Common myeloid progenitor, CD34-positive (primary cell): ENCODE measurements around the gene ARX.

ENCODE experiments used
- CTCF ChIA-PET: fragments of 350-600 bp; sonication (Branson Sonifier 250); formaldehyde crosslinking; loops from one replicate; lab custom pipeline; 2021; ENCODE audit warnings: antibody characterized with exemption; lab: Charles Lee
- POLR2A ChIA-PET: fragments of 350-600 bp; sonication (Branson Sonifier 250); formaldehyde crosslinking; loops from one replicate; lab custom pipeline; 2021; ENCODE audit warnings: antibody characterized with exemption; lab: Charles Lee
- DNase-seq, 3 donors: peaks; one replicate each; pipeline versions ENCODE4 v3.0.0 to v3.0.0-alpha.2; 2013
- H3K27ac ChIP-seq, 2 experiments: 1 replicate in 1 of 2; 2 replicates in 1 of 2; pipeline ENCODE4 v1.7.0; 2013; ENCODE audit warnings: inconsistent platforms in 2 of 2, low read length in 2 of 2, mild to moderate bottlenecking in 2 of 2, low read depth in 1 of 2, moderate library complexity in 1 of 2; ENCODE audit not compliant: severe bottlenecking in 2 of 2, insufficient read depth in 1 of 2, poor library complexity in 1 of 2
- H3K27me3 ChIP-seq, 5 experiments: replicated peaks in 2 of 5; 1 replicate in 3 of 5; 2 replicates in 2 of 5; pipeline versions ENCODE4 v1.6.1 to v1.7.0; 2013; ENCODE audit warnings: low read length in 4 of 5, mild to moderate bottlenecking in 2 of 5, moderate library complexity in 2 of 5, inconsistent platforms in 1 of 5; ENCODE audit not compliant: insufficient read depth in 5 of 5, control insufficient read depth in 4 of 5
- H3K36me3 ChIP-seq, 4 experiments: 1 replicate in 2 of 4; 2 replicates in 2 of 4; pipeline versions ENCODE4 v1.6.1 to v1.7.0; 2013; ENCODE audit warnings: low read length in 3 of 4, control low read depth in 1 of 4, mild to moderate bottlenecking in 1 of 4; ENCODE audit not compliant: control insufficient read depth in 4 of 4, insufficient read depth in 4 of 4
- H3K4me1 ChIP-seq, 4 experiments: 1 replicate in 3 of 4; 2 replicates in 1 of 4; pipeline versions ENCODE4 v1.6.1 to v1.7.1; 2013; ENCODE audit warnings: low read length in 3 of 4, mild to moderate bottlenecking in 3 of 4, control low read depth in 1 of 4, inconsistent platforms in 1 of 4, moderate library complexity in 1 of 4; ENCODE audit not compliant: control insufficient read depth in 4 of 4, insufficient read depth in 4 of 4; ENCODE audit errors: control extremely low read depth in 1 of 4
- H3K4me3 ChIP-seq, 7 experiments: 1 replicate in 4 of 7; 2 replicates in 3 of 7; pipeline versions ENCODE4 v1.5.1 to v1.7.0; 2013; ENCODE audit warnings: mild to moderate bottlenecking in 7 of 7, low read length in 6 of 7, moderate library complexity in 6 of 7, inconsistent platforms in 2 of 7, low read depth in 2 of 7, control low read depth in 1 of 7; ENCODE audit not compliant: insufficient read depth in 4 of 7, control insufficient read depth in 1 of 7; ENCODE audit errors: extremely low read depth in 1 of 7
- H3K9me3 ChIP-seq, 5 experiments: 1 replicate in 4 of 5; 2 replicates in 1 of 5; pipeline versions ENCODE4 v1.6.1 to v1.7.1; 2013; ENCODE audit warnings: low read length in 4 of 5, mild to moderate bottlenecking in 2 of 5, inconsistent platforms in 1 of 5, low read depth in 1 of 5, moderate library complexity in 1 of 5; ENCODE audit not compliant: control insufficient read depth in 4 of 5, insufficient read depth in 2 of 5; ENCODE audit errors: control extremely low read depth in 1 of 5
- WGBS: methylation state at CpG from one replicate; pipeline ENCODE4 v1.1.5; 2013; ENCODE audit not compliant: insufficient coverage; 5-methylcytosine and 5-hydroxymethylcytosine counted together

Gene ARX

GRCh38 chrX:25023908-25024307, 8.1 kb upstream of the ARX start:
- Histone ChIP-seq H3K4me1 (peaks cover 0 to 9% (median 0%) of the 10 kb centered on the region in 4 experiments), H3K4me3 (no peak overlapping the region), H3K9me3 (no peaks in the 10 kb centered on the region), H3K36me3 (no peaks in the 10 kb centered on the region), H3K27me3 (peaks cover 9 to 83% (median 37%) of the 10 kb centered on the region in 5 experiments), H3K27ac (no peak overlapping the region)
- POLR2A ChIA-PET: no interaction called here
- DNase-seq: no peak
- 43% methylated on average over 1 of the region's 1 CpG for WGBS
- CTCF ChIA-PET: interaction anchor here (1.1 to 1.7 kb wide), 2 partner anchors 120 to 123 kb away, joined by 3 to 6 read pairs; no protein-coding TSS in a partner anchor

GRCh38 chrX:25022499-25023325, 6.9 kb upstream of the ARX start:
- Histone ChIP-seq H3K36me3 (no peaks in the 10 kb centered on the region), H3K4me3 (no peak overlapping the region), H3K9me3 (no peaks in the 10 kb centered on the region), H3K4me1 (peaks cover 0 to 10% (median 0%) of the 10 kb centered on the region in 4 experiments), H3K27ac (no peak overlapping the region), H3K27me3 (peaks cover 12 to 94% (median 44%) of the 10 kb centered on the region in 5 experiments)
- no peak for DNase-seq
- 15% methylated on average over 42 of the region's 59 CpGs for WGBS
- ChIA-PET POLR2A (no interaction called here), CTCF (interaction anchor here (1.1 to 3.7 kb wide), 4 partner anchors 13 to 183 kb away, joined by 3 to 13 read pairs (median 6); no protein-coding TSS in a partner anchor)

- ChIA-PET POLR2A (no interaction called here), CTCF (interaction anchor here (1.3 to 3.7 kb wide), 3 partner anchors 120 to 182 kb away, joined by 5 to 13 read pairs (median 8); no protein-coding TSS in a partner anchor)
- Histone ChIP-seq H3K36me3 (no peaks in the 10 kb centered on the region), H3K27me3 (peaks cover 9 to 96% (median 56%) of the 10 kb centered on the region in 5 experiments), H3K27ac (no peak overlapping the region), H3K4me1 (peaks cover 0 to 14% (median 0%) of the 10 kb centered on the region in 4 experiments), H3K9me3 (peaks cover 0 to 5% (median 0%) of the 10 kb centered on the region in 5 experiments), H3K4me3 (peak overlapping the region in 1 of 7 experiments; percentile 23)
- peak in 2 of 3 donors; percentile 42 to 48 for DNase-seq
- WGBS: 18% methylated on average over 22 of the region's 35 CpGs
Observed at GRCh38 chrX:25020905-25021449, 5.2 kb upstream of the ARX start.

- H3K36me3 ChIP-seq: no peaks in the 10 kb centered on the region
- ChIA-PET CTCF (interaction anchor here (1.3 to 3.7 kb wide), 2 partner anchors 120 to 181 kb away, joined by 5 to 13 read pairs; no protein-coding TSS in a partner anchor), POLR2A (no interaction called here)
- no peak overlapping the region for H3K4me3 ChIP-seq
- peaks cover 0 to 17% (median 2%) of the 10 kb centered on the region in 4 experiments for H3K4me1 ChIP-seq
- DNase-seq: no peak
- no peak overlapping the region for H3K27ac ChIP-seq
- 20% methylated on average over 18 of the region's 27 CpGs for WGBS
- H3K27me3 ChIP-seq: peaks cover 9 to 97% (median 59%) of the 10 kb centered on the region in 5 experiments
- peaks cover 0 to 8% (median 0%) of the 10 kb centered on the region in 5 experiments for H3K9me3 ChIP-seq
Observed at GRCh38 chrX:25020391-25020904, 4.7 kb upstream of the ARX start.

- peaks cover 9 to 99% (median 65%) of the 10 kb centered on the region in 5 experiments for H3K27me3 ChIP-seq
- H3K9me3 ChIP-seq: peaks cover 0 to 10% (median 0%) of the 10 kb centered on the region in 5 experiments
- no peaks in the 10 kb centered on the region for H3K36me3 ChIP-seq
- CTCF ChIA-PET: interaction anchor here (1.3 to 3.7 kb wide), 3 partner anchors 11 to 180 kb away, joined by 4 to 13 read pairs (median 5); no protein-coding TSS in a partner anchor
- DNase-seq: no peak
- WGBS: 34% methylated on average over 10 of the region's 22 CpGs
- POLR2A ChIA-PET: interaction anchor here (0.6 kb wide), 1 partner anchor 15 kb away, joined by 4 read pairs; no protein-coding TSS in a partner anchor
- H3K4me1 ChIP-seq: peaks cover 0 to 19% (median 3%) of the 10 kb centered on the region in 4 experiments
- no peak overlapping the region for H3K27ac ChIP-seq
- no peak overlapping the region for H3K4me3 ChIP-seq
Observed at GRCh38 chrX:25019707-25020390, 4.1 kb upstream of the ARX start.

- POLR2A ChIA-PET: no interaction called here
- no peak overlapping the region for H3K4me3 ChIP-seq
- no peak for DNase-seq
- CTCF ChIA-PET: interaction anchor here (1.4 to 1.5 kb wide), 2 partner anchors 10 to 29 kb away, joined by 4 read pairs; no protein-coding TSS in a partner anchor
- peaks cover 9 to 99% (median 66%) of the 10 kb centered on the region in 5 experiments for H3K27me3 ChIP-seq
- H3K4me1 ChIP-seq: peaks cover 0 to 20% (median 4%) of the 10 kb centered on the region in 4 experiments
- H3K27ac ChIP-seq: no peak overlapping the region
- WGBS: no CpG with 5 or more reads among the region's 3 CpGs
- H3K36me3 ChIP-seq: no peaks in the 10 kb centered on the region
- H3K9me3 ChIP-seq: peaks cover 0 to 14% (median 0%) of the 10 kb centered on the region in 5 experiments
Observed at GRCh38 chrX:25018682-25019081, 2.9 kb upstream of the ARX start.
